BJ (cell line): Measurements from ENCODE around the gene VDR. TPM values are rescaled to one million over a fixed set of nuclear protein-coding genes. Genes with fewer than 3 reads are reported as not detected.

Experiments
- CTCF ChIA-PET: fragments of 350-600 bp; formaldehyde crosslinking; extraction: SDS; loops from one replicate; lab custom pipeline; 2021; ENCODE audit warnings: antibody characterized with exemption, inconsistent platforms; lab: Yijun Ruan, JAX
- POLR2A ChIA-PET: fragments of 300-600 bp; sonication (Branson Sonifier 250); formaldehyde crosslinking; extraction: SDS; loops from one replicate; lab custom pipeline; 2021; ENCODE audit warnings: antibody characterized with exemption; lab: Charles Lee
- DNase-seq: peaks from one replicate; pipeline ENCODE4 v3.0.0-alpha.2; 2011; ENCODE audit warnings: low read depth
- H3K27me3 ChIP-seq: 2 replicates; pipeline ENCODE4 v1.6.0; 2011; ENCODE audit warnings: low read length; ENCODE audit not compliant: control insufficient read depth, insufficient read depth
- H3K36me3 ChIP-seq: 2 replicates; pipeline ENCODE4 v1.5.1; 2011; ENCODE audit warnings: low read length; ENCODE audit not compliant: control insufficient read depth, insufficient read depth
- H3K4me3 ChIP-seq: 2 replicates; pipeline ENCODE4 v1.5.1; 2011; ENCODE audit warnings: low read depth, mild to moderate bottlenecking, control low read depth, low read length
- polyA plus RNA-seq: library from polyadenylated mRNA; depleted of rRNA; stranded (reverse); fragments of >200 nt; gene quantifications from 2 replicates; pipeline ENCODE4 v1.2.3, GENCODE V29; 2011
- TF ChIP-seq, protein P1 (sequence below): IDR thresholded peaks from 2 replicates; pipeline ENCODE4 v1.5.1; 2011; ENCODE audit warnings: low read depth, mild to moderate bottlenecking, control low read depth, inconsistent platforms, low read length, moderate library complexity; ENCODE audit not compliant: insufficient read depth

Gene VDR
- polyA plus RNA-seq, 1 experiment, result 40.5 TPM

DNA sequence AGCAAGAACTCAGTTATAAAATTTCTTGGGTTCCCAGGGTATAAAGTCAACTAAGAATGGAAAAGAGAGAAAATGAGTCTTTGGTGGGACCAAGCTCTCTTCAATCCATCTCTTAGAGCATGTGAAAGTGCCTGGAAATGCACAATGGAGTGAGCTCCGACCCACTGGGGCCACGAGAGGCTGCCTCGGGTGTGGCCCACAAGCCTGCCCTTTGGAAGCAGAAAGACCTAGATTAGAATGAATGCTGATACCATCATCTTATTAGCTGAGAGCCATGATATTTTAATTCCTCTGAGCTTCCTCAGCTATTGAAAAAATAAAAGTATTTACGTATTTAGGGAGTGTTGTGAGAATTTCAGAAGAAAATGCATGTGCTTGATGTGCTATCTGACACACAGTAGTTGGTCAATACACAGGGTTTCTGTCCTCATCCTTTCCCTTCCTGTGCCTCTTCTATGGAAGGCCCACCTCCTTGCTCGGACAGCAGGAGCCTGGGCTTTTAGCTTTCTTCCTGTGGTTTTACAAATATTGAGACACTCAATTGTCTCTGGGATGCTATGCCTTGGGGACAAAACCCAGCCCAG is 42.5 kb downstream of the VDR start:
- ChIA-PET POLR2A (no interaction called here), CTCF (interaction anchor here (1.2 to 1.7 kb wide), 3 partner anchors 14 to 101 kb away, joined by 3 to 6 read pairs (median 4); partner anchors contain the start of gene TMEM106C)
- no peaks in the 10 kb centered on the region for H3K27me3 ChIP-seq
- H3K36me3 ChIP-seq, result peaks cover 17% of the 10 kb centered on the region
- TF ChIP-seq, protein P1, sequence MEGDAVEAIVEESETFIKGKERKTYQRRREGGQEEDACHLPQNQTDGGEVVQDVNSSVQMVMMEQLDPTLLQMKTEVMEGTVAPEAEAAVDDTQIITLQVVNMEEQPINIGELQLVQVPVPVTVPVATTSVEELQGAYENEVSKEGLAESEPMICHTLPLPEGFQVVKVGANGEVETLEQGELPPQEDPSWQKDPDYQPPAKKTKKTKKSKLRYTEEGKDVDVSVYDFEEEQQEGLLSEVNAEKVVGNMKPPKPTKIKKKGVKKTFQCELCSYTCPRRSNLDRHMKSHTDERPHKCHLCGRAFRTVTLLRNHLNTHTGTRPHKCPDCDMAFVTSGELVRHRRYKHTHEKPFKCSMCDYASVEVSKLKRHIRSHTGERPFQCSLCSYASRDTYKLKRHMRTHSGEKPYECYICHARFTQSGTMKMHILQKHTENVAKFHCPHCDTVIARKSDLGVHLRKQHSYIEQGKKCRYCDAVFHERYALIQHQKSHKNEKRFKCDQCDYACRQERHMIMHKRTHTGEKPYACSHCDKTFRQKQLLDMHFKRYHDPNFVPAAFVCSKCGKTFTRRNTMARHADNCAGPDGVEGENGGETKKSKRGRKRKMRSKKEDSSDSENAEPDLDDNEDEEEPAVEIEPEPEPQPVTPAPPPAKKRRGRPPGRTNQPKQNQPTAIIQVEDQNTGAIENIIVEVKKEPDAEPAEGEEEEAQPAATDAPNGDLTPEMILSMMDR, result no peak
- DNase-seq, result no peak
- H3K4me3 ChIP-seq, result no peak overlapping the region

DNA sequence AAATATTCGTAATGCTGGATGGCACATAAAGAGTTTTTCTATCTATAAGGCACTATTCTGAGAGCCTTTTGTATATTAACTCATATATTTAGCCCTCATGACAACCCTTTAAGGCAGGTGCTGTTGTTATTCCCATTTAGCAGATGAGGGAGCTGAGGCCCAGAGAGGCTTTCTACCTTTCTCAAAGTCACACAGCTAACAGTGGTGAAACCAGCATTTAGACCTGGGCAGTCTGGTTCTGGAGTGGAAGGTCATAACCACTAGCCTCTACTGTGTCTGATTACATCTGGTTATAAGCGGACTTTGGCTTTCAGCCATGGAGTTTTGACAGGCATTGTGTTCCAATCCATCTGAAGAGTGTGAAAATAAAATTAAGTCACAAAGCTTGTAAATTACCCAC is 43.9 kb downstream of the VDR start:
- TF ChIP-seq, protein P1, result no peak
- Histone ChIP-seq H3K36me3 (peaks cover 25% of the 10 kb centered on the region), H3K27me3 (no peaks in the 10 kb centered on the region), H3K4me3 (no peak overlapping the region)
- DNase-seq, result no peak
- ChIA-PET CTCF (interaction anchor here (0.9 to 1.5 kb wide), 3 partner anchors 8 to 102 kb away, joined by 3 to 4 read pairs (median 3); partner anchors contain the start of gene TMEM106C), POLR2A (no interaction called here)

DNA sequence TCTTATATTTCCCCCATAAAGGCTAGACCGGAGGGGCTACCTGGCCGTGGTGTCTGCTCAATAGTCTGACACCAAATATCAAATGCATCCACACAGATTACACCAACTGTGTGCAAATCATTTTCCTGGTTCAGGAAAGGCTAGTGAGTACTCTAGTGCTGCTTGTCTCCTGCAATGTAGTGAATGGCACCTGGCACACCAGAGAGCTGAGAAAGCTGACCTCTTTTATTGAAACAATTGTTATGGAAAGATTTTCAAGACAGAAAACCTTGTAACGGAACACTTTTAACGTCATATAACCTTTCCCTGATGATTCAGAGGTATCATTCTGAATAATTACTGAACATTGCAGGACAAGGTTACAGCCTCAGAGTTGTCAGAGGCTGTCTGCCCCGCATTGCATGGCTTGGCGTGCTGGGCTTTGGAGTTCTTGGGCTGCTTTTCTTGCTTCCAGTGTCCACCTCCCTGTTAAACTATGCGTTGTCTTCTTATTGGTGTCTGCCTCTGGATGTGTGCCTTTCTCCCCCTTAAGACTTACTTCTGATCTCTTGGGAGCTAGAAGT is 44.4 kb downstream of the VDR start:
- TF ChIP-seq, protein P1, result no peak
- H3K36me3 ChIP-seq, result peaks cover 26% of the 10 kb centered on the region
- H3K27me3 ChIP-seq, result no peaks in the 10 kb centered on the region
- ChIA-PET CTCF (interaction anchor here (0.9 to 1.5 kb wide), 3 partner anchors 9 to 103 kb away, joined by 3 to 4 read pairs (median 3); partner anchors contain the start of gene TMEM106C), POLR2A (no interaction called here)
- H3K4me3 ChIP-seq, result no peak overlapping the region
- no peak for DNase-seq

DNA sequence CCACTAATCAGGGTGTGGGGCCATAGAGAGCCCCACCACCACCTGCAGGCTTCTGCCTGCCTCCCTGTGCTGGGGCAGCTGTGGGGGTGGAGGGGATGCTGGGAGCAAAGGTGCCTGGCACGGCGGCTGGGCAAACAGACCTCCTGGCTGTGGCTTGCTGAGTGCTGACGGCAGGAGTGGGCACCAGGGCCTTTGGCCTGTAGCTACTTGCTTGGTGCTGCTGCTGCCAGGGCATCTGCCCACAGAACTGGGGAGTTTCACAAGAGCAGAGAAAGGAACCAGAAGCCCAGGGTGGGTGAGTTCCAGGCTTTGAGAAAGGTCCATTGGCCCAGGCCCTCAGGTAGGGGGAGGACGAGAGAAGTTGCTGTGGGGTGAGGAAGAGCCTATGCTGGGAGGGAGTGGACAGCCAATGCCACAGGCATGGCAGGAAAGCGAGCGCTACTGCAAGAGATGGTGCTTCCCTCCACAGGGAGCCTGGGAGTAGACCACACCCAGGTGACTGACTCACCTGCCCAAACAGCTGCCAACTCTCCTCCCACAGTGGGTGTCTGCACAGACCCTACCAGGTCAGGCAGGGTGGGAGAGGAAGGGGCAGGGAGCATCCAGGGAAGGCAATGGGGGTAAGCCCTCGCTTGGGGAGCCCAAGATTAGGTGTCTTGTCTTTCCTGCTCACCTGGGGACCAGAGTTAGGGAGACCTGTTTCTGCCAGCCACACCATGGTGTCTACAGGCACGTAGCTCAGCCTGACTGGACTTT is 46.1 kb downstream of the VDR start:
- DNase-seq, result no peak
- CTCF ChIA-PET, result interaction anchor here (1.4 kb wide), 1 partner anchor 9 kb away, joined by 3 read pairs; no protein-coding TSS in a partner anchor
- POLR2A ChIA-PET, result no interaction called here
- Histone ChIP-seq H3K4me3 (no peak overlapping the region), H3K27me3 (no peaks in the 10 kb centered on the region), H3K36me3 (peaks cover 19% of the 10 kb centered on the region)
- TF ChIP-seq, protein P1, result no peak
